Testis (tissue), 2 donors: ENCODE results near the gene UGGT2.

Experiments
- CTCF ChIP-seq, 3 experiments: fragments of 450-650 bp in 2 of 3; fragments of 200-600 bp in 1 of 3; sonication (generic) in 1 of 3; IDR thresholded peaks; one replicate each; pipeline ENCODE4 v1.5.1; 2016 to 2019; ENCODE audit warnings: antibody characterized with exemption in 3 of 3, mild to moderate bottlenecking in 2 of 3, moderate library complexity in 1 of 3
- POLR2A ChIP-seq: fragments of 450-650 bp; IDR thresholded peaks from one replicate; pipeline ENCODE4 v1.6.1; 2017; ENCODE audit warnings: antibody characterized with exemption, mild to moderate bottlenecking, moderate library complexity

- TF ChIP-seq CTCF (IDR thresholded peaks at IDR 0.05) (no peak), POLR2A (no peak)
Observed at GRCh38 chr13:95954266-95954665, 98.9 kb downstream of the UGGT2 start.
